Measurements from ENCODE around the gene UBA52. TPM values are rescaled to one million over a fixed set of nuclear protein-coding genes. Genes with fewer than 3 reads are reported as not detected.

Gene UBA52
- total and polyA plus RNA-seq, 12 donors = 634 to 1,276 (median 727) TPM

DNA sequence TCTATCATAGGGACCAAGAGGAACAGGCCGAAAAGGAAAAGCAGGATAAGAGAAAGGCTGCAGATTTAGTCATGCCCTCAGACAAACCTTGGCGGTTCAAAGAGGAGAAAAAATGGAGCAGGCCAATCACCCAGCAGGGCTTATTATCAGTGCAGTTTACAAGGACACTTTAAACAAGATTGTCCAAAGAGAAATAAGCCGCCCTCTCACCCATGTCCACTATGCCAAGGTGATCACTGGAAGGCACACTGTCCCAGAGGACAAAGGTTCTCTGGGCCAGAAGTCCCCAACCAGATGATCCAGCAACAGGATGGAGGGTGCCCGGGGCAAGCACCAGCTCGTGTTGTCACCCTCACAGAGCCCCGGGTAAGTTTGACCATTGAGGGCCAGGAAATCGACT, 8.7 kb downstream of the UBA52 start:
- TF ChIP-seq, protein P1, sequence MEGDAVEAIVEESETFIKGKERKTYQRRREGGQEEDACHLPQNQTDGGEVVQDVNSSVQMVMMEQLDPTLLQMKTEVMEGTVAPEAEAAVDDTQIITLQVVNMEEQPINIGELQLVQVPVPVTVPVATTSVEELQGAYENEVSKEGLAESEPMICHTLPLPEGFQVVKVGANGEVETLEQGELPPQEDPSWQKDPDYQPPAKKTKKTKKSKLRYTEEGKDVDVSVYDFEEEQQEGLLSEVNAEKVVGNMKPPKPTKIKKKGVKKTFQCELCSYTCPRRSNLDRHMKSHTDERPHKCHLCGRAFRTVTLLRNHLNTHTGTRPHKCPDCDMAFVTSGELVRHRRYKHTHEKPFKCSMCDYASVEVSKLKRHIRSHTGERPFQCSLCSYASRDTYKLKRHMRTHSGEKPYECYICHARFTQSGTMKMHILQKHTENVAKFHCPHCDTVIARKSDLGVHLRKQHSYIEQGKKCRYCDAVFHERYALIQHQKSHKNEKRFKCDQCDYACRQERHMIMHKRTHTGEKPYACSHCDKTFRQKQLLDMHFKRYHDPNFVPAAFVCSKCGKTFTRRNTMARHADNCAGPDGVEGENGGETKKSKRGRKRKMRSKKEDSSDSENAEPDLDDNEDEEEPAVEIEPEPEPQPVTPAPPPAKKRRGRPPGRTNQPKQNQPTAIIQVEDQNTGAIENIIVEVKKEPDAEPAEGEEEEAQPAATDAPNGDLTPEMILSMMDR (IDR thresholded peaks at IDR 0.05) = no peak
- WGBS, 2 donors = 65 to 68% methylated on average over 7 of the region's 7 CpGs
- Histone ChIP-seq H3K36me3 (peaks cover 0 to 26% (median 5%) of the 10 kb centered on the region in 9 donors), H3K27me3 (no peaks in the 10 kb centered on the region), H3K4me3 (no peak overlapping the region), H3K4me1 (peaks cover 0 to 3% (median 0%) of the 10 kb centered on the region in 9 donors), H3K9me3 (no peaks in the 10 kb centered on the region), H3K27ac (no peak overlapping the region)
- DNase-seq (no peak), ATAC-seq (no peak)
- intact Hi-C loops (cut with DNase I) = no loop called here

DNA sequence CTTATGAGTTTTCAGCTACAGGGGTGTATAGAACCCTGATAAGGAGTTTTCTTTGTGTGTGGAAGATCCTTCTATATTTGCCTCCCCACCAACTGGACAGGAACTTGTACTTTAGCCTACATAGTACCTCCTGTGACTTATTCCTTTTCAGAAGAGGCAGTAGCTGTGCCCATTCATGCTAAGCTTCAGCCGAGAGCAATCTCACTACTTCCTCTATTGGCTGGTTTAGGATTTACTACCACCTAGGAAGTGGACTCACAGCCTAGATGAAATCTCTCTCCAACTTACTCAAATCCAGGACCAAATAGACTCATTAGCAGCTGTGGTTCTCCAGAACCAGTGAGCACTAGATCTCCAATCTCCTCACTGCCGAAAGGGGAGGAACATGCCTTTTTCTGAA, 14.6 kb downstream of the UBA52 start:
- Histone ChIP-seq H3K36me3 (peaks cover 0 to 12% (median 5%) of the 10 kb centered on the region in 9 donors), H3K4me3 (no peak overlapping the region), H3K27ac (no peak overlapping the region), H3K4me1 (peaks cover 0 to 43% (median 20%) of the 10 kb centered on the region in 9 donors), H3K27me3 (no peaks in the 10 kb centered on the region), H3K9me3 (no peaks in the 10 kb centered on the region)
- intact Hi-C loops (cut with DNase I) = no loop called here
- TF ChIP-seq, protein P1 (IDR thresholded peaks at IDR 0.05) = peak in 1 of 9 donors; percentile 20
- DNase-seq (no peak), ATAC-seq (no peak)
- 64 to 69% methylated on average over 2 of the region's 2 CpGs for WGBS, 2 donors

DNA sequence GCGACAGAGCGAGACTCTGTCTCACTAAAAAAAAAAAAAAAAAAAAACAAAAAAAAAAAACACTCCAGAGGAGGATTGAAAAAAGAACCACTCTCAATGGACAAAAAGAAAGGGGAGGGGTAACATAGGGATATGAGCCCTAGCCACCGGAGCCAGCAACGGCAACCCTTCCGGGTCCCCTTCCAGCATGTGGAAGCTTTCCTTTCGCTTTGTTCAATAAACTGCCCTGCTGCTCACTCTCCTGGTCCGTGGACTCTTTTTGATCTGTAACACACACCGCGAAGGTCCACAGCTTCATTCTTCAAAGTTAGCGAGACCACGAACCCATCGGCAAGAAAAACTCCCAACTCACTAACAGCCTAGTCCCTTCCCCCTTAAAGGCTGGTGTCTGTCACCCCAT, 15.9 kb downstream of the UBA52 start:
- Histone ChIP-seq H3K27ac (peak overlapping the region in 5 of 10 donors; percentile 83 to 97 (median 92)), H3K4me3 (peak overlapping the region in 2 of 10 donors; percentile 78 to 95), H3K9me3 (no peaks in the 10 kb centered on the region), H3K36me3 (peaks cover 0 to 23% (median 5%) of the 10 kb centered on the region in 9 donors), H3K4me1 (peaks cover 0 to 43% (median 20%) of the 10 kb centered on the region in 9 donors), H3K27me3 (no peaks in the 10 kb centered on the region)
- no peak for DNase-seq
- ATAC-seq = no peak
- TF ChIP-seq, protein P1 (IDR thresholded peaks at IDR 0.05) = no peak
- WGBS, 2 donors = 93% methylated on average over 12 of the region's 12 CpGs
- intact Hi-C loops (cut with DNase I) = no loop called here

DNA sequence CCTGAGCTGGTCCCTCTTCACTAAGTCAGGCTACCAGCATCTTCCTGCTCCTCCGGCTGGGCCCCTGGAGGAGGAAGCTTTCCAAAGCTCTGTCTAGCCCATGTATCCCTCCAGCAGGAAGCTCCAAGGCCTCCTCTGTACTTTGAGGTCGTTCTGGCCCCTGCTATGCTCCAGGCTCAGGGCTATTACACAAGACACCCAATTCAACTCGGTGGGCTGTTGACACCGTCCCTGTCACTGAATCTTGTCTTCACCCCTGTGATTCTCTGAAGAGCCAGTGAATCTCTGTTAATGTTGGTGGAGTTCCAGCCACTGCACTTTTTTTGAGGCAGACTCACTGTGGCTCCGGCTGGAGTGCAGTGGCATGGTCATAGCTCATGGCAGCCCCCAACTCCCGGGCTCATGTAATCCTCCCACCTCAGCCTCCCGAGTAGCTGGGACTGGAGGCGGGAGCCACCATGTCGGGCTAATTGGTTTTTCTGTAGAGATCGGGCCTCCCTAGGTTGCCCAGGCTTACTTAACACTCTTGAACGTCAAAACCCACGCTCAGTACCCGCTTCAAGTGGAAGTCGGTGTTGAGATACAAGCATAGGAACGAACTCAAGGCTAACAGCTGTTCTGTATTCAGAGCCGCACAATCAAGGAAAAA, 16.4 kb downstream of the UBA52 start:
- Histone ChIP-seq H3K9me3 (no peaks in the 10 kb centered on the region), H3K36me3 (peaks cover 0 to 23% (median 5%) of the 10 kb centered on the region in 9 donors), H3K27ac (peak overlapping the region; percentile 55 to 97 (median 92)), H3K4me1 (peaks cover 0 to 43% (median 20%) of the 10 kb centered on the region in 9 donors), H3K4me3 (peak overlapping the region; percentile 63 to 95 (median 86)), H3K27me3 (no peaks in the 10 kb centered on the region)
- intact Hi-C loops (cut with DNase I) = no loop called here
- peak in 2 of 8 donors; percentile 0 to 1 for ATAC-seq
- no peak for DNase-seq
- WGBS, 2 donors = 35% methylated on average over 16 of the region's 16 CpGs
- TF ChIP-seq, protein P1 (IDR thresholded peaks at IDR 0.05) = no peak

All from heart right ventricle (tissue), 16 donors.